ENCODE measurements around the gene BAHCC1. TPM values are rescaled to one million over a fixed set of nuclear protein-coding genes. Genes with fewer than 3 reads are reported as not detected.

Gene BAHCC1
- total and polyA plus RNA-seq, 2 donors (not counting 3 experiments of a cell fraction or from before 2014, with no cell fraction given) = 4.7 to 11.6 TPM

DNA sequence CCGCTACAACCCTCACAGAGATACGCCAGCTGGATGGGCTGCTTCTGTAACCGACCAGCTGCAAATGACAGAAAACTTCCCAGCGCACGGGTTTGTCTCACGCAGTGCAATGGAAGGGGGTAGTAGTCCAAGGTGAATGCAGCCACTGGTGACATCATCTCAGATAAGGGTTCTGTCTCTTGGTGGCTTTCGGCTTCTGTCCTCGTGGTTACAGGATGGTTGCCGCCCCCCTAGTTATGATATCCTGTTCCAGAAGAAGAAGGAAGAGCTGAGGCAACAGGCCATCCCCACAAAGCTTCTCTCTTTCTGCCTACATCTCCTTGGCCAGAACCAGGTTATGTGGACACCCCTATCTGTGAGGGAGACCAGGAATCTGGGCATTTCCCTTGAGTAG, 40.3 kb upstream of the BAHCC1 start:
- no peak overlapping the region for H3K9ac ChIP-seq (replicated peaks; ENCODE audit: extremely low read depth, insufficient read depth, low read length)
- H4K20me1 ChIP-seq (replicated peaks; ENCODE audit: control insufficient read depth, extremely low read depth, insufficient read depth, low read length) = no peaks in the 10 kb centered on the region
- dilution Hi-C loops (cut with MboI; ENCODE audit: extremely low pct_ligation_motif_present, low sequenced_read_pairs) (no loop called here), intact Hi-C loops (cut with micrococcal nuclease) (no loop called here)
- no peaks in the 10 kb centered on the region for H3K9me3 ChIP-seq (replicated peaks; ENCODE audit: control insufficient read depth, insufficient read depth, low read length)
- H2AFZ ChIP-seq (ENCODE audit: low read depth, low read length) = no peak overlapping the region
- H3K27me3 ChIP-seq (ENCODE audit: control insufficient read depth in 2 of 2, insufficient read depth in 2 of 2, low read length in 2 of 2) = peaks cover 0 to 3% of the 10 kb centered on the region in 2 experiments
- no peaks in the 10 kb centered on the region for H3K9me1 ChIP-seq (replicated peaks; ENCODE audit: control insufficient read depth, extremely low read depth, insufficient read depth, low read length)
- no peak overlapping the region for H3K27ac ChIP-seq (ENCODE audit: insufficient read depth, low read depth, low read length)
- H3K4me1 ChIP-seq (ENCODE audit: control insufficient read depth, extremely low read depth, insufficient read depth, low read length) = no peaks in the 10 kb centered on the region
- no peak overlapping the region for H3K4me3 ChIP-seq (replicated peaks in 1 of 3; ENCODE audit: insufficient read depth in 1 of 3, low read depth in 1 of 3, low read length in 3 of 3)
- no peaks in the 10 kb centered on the region for H3K79me2 ChIP-seq (ENCODE audit: control insufficient read depth, insufficient read depth, low read length)
- DNase-seq (ENCODE audit: low read depth, low spot score) (no peak), FAIRE-seq (no peak)
- H3K36me3 ChIP-seq (ENCODE audit: control insufficient read depth in 2 of 2, extremely low read depth in 1 of 2, insufficient read depth in 2 of 2, low read length in 2 of 2) = no peaks in the 10 kb centered on the region
- BruUV-seq (replicated peaks) = no TSS peak
- no peak overlapping the region for H3K4me2 ChIP-seq (ENCODE audit: insufficient read depth, low read length)
- POLR2A ChIA-PET = no interaction called here
- CTCF ChIA-PET = interaction anchor here (1.3 kb wide), 1 partner anchor 16 kb away, joined by 3 read pairs; no protein-coding TSS in a partner anchor
- TF ChIP-seq POLR2A (IDR thresholded peaks at IDR 0.05; ENCODE audit: low read depth, low read length) = no peak
- no peak for TF ChIP-seq GATA2 (IDR thresholded peaks at IDR 0.05; ENCODE audit: insufficient read depth, insufficient read length, low read depth, low read length)
- TF ChIP-seq, protein P1, sequence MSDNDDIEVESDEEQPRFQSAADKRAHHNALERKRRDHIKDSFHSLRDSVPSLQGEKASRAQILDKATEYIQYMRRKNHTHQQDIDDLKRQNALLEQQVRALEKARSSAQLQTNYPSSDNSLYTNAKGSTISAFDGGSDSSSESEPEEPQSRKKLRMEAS (IDR thresholded peaks at IDR 0.05; ENCODE audit: insufficient read depth, insufficient read length) = no peak
- no peak for TF ChIP-seq EZH2 (IDR thresholded peaks at IDR 0.05; ENCODE audit: borderline replicate concordance, low read depth, low read length, severe bottlenecking)
- TF ChIP-seq POLR2AphosphoS5 (IDR thresholded peaks at IDR 0.05; ENCODE audit: insufficient read depth, low read depth, low read length) = no peak
- TF ChIP-seq FOS (IDR thresholded peaks at IDR 0.05; ENCODE audit: borderline replicate concordance, insufficient read depth, low read length) = no peak
- TF ChIP-seq, protein P2, sequence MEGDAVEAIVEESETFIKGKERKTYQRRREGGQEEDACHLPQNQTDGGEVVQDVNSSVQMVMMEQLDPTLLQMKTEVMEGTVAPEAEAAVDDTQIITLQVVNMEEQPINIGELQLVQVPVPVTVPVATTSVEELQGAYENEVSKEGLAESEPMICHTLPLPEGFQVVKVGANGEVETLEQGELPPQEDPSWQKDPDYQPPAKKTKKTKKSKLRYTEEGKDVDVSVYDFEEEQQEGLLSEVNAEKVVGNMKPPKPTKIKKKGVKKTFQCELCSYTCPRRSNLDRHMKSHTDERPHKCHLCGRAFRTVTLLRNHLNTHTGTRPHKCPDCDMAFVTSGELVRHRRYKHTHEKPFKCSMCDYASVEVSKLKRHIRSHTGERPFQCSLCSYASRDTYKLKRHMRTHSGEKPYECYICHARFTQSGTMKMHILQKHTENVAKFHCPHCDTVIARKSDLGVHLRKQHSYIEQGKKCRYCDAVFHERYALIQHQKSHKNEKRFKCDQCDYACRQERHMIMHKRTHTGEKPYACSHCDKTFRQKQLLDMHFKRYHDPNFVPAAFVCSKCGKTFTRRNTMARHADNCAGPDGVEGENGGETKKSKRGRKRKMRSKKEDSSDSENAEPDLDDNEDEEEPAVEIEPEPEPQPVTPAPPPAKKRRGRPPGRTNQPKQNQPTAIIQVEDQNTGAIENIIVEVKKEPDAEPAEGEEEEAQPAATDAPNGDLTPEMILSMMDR (IDR thresholded peaks at IDR 0.05; ENCODE audit: extremely low read depth in 1 of 2, insufficient read depth in 1 of 2, low read depth in 1 of 2, low read length in 2 of 2) = no peak
- no peak for TF ChIP-seq JUN (IDR thresholded peaks at IDR 0.05; ENCODE audit: borderline replicate concordance, insufficient read depth, insufficient read length, low read depth)
- TF ChIP-seq MYC (IDR thresholded peaks at IDR 0.05; ENCODE audit: low read depth, low read length) = no peak

Data from endothelial cell of umbilical vein (primary cell).